ENCODE data around the gene KRT33A.
"Not testable (repeated sequence)": the region's sequence is repeated elsewhere in the genome, so short reads cannot be mapped to it uniquely, and the experiment has no call there.

Gene KRT33A

DNA sequence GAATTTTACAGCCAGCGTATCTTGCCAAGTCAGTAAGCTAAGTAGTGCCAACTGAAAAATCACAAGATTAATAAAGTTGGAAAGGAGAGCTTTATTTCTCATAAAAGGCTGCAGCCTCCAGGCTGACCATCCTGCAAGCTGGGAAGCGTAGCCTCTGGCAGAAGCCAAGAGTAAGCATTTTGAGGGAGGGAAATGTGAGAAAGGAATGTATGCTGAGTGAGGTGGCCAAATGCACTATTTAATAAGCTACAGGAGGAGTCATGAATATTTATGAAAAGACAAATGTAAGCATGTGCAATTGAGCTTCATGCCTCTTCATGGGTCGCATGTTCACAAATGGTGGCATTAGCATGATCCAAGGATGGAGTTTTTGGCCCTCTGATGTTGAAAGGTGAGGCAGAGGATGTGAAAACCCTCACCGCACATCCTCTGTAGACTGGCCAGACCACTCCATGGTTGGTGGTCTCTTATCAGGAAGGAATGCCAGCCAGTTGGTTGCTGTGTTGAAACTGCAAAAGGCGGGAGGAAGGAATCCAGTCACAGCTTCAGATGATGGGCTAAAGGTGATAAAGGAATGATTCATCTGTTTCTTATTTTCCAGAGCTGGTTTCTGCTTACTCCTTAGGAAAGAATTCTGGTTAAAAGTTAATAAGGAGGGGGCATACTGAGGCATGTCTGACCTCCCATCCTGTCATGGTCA, 9.8 kb upstream of the KRT33A start:
- no peak for DNase-seq

- no peak for DNase-seq
These were observed 3.9 kb upstream of the KRT33A start for GRCh38 chr17:41354536-41354935.

- no peak for DNase-seq
These were observed 2.2 kb upstream of the KRT33A start for GRCh38 chr17:41352597-41353366.

DNA sequence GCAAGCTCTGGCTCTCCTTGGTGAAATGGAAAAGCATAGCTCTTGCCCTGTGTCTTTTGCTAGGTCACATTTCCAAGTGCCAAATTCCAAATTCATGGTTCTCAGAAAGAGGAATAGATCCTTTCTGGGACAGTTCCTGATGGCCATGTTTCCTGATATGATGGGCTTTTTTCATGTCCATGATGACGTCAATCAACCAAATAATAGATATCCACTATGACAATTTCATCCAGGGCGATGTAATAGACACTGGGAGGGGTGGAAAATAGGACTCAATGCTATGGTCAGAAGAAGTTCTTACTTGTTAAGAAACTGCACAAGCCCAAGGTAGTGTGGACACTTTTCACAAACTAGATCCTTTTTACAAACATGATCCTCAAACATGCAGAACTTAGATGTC, 549 bp upstream of the KRT33A start:
- no peak for DNase-seq

- DNase-seq = no peak
These were observed 2.5 kb downstream of the KRT33A start for GRCh38 chr17:41347869-41348760.

DNA sequence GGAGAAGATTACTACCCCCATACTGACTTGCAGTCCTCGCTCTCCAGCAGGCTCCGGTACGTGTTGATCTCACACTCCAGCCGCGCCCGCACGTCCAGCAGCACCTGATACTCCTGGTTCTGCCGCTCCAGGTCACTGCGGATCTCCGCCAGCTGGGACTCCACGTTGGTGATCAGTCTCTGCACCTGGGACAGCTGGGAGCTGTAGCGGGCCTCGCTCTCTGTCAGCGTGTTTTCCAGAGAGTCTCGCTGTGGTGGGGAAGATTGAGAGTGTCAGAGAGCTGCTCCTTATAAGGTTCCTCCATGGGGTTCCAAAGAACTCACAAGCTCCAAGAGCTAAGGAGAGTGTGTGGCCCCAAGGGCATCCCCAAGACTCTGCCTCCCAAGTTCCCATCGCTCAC, 4.2 kb downstream of the KRT33A start:
- DNase-seq = not testable (repeated sequence)

DNA sequence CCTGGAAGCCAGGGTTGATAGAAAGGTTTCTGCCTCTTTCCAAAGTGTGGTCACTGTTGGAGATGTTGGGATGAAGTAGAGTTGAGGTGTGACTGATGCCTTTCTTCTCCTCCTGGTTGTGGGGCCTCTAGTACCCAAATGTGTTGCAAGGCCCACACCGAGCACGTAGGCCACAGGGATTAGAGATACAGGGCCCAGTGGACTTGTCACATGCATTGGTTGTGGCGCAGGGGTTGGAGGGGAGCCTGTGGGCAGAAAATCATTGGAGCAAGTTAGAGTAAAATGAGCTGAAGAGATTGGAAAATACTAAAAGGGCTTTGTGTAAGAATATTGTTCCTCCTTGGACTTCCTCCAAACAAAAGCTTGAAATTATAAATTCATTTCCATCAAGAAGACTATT, 4.6 kb downstream of the KRT33A start:
- DNase-seq = no peak

DNA sequence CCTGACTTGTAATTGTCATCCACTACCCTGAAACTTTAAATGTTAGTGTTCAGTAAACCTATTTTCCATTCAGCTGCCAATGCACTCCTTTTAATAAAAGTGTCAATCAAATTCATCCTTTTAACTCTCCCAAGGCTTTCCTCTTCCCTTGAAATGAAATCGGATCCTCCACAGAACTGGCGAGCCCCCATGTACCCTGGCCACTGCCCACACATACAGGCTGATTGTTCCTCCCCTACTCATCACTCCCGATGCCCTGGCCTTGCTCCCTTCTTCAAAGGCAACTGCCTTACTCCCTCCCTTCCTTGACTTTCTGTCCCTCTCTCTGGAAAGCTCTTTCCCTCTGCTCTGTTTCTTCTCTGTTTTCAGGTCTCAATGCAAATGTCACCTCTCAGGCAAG, 7.6 kb downstream of the KRT33A start:
- no peak for DNase-seq

DNA sequence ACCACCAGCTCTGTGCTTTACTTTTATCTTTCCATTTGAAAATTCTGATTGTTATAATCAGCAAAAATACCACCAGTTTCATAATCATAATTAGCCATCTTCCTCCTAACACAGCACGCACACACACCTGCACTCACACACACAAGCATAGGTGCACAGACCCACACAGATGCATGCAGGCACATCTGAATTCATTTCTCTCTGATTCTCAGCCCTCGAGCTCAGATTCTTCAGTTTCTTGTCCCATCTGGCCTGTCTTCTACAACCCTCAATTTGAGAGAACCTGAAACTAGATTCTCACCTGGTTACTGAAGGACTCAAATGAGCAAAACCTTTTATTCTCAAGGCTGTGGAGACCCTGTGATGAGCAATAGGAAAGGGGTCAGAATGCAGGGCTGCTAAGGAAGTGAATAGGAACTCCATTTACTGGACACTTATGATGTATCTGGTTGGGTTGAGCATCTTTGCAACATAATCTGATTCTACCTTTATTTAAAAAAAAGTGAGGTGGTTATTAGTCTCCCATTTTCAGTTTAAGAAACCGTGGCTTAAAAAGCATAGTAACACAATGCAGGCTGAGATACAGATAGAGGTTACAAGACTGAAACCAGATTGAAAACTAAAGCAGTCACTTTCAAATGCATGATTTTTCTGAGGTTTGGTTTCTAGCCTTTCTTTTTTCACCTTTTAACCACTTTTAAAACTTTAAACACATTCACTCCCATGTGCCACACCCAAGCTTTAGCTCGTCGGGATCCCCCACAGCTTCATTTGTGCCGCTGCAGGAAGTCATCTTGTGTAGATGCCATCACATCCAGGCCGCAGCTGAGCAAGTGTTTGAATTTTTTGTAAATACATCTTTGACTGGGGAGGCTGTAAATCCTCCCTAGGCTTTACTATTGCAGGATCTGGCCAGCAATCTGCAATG, 9.4 kb downstream of the KRT33A start:
- DNase-seq = peak; percentile 21 to 26

GRCh38 chr17:41340494-41340893, 10.1 kb downstream of the KRT33A start:
- no peak for DNase-seq

DNA sequence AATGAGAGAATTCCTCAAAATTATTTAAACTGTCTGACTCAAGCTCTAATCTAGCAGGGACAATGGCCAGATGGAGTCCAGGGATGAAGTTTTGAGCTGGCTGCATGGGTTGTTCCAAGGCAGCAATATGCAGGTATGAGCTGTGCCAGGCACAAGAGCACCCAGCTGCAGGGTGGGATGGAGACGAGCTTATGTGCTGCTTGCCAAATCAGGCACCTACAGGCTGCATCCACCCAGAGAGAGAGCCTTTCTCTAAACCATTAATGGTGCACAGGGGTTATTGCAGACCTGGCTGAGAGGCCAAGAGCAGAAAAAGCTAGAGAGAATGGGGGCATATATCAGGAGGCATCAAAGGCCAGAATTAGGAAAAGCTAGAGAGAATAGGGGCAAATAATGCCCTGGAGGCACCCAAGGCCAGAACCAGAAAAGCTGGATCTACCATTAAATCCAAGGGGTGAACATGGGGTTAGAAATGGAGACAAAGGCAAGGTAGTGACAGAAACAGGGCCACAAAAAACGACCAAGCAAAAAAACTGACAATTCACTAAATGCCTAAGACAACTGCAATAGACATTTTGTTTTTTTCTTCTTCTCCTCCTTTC, 11.0 kb downstream of the KRT33A start:
- DNase-seq = no peak

DNA sequence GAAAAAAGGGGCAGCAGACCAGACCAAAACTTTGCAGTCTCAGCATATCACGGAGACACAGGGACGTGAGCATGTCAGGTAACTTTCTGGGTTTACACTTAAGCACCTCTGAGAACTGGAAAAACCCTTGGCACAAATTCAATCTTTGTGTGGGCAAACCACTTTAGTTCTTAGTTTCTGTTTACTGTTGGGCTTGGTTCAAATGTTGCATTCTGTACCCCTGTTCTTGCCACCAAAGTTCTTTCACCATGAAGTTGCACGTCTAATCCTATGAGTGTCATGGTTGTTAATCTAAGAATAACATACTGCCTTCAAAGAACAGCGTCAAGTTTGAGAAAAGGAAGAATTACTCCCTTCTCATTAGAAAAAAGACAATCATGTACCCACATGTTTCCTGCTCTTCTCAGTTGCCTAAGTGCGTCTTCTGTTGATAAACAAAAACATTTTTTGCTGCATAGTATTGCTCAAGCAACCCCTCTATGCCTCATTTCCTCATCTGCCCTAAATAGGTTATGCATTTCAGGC, 11.6 kb downstream of the KRT33A start:
- DNase-seq = peak in 1 of 2 donors; percentile 19

- no peak for DNase-seq
These were observed 14.9 kb downstream of the KRT33A start for GRCh38 chr17:41335747-41336146.

- DNase-seq = no peak
These were observed 16.0 kb downstream of the KRT33A start for GRCh38 chr17:41334385-41335305.

DNA sequence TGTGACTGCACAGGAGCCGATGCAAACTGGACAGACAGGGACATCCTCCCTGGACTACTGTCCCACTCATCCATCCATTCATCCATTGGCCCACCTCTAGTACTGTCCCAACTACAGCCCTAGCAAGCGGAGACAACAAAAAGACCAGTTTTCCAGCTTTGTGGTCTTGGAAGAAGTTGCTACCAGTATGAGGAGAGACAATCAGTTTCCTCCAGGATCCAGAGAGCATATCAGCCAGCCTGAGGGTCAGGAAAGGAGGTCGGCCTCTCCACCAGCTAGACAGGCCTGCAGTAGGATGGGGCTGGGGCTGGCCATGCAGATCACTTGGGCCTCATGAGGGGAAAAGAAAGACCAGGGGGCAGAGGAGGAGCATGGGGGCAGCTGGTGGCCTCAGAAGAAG, 16.8 kb downstream of the KRT33A start:
- no peak for DNase-seq

DNA sequence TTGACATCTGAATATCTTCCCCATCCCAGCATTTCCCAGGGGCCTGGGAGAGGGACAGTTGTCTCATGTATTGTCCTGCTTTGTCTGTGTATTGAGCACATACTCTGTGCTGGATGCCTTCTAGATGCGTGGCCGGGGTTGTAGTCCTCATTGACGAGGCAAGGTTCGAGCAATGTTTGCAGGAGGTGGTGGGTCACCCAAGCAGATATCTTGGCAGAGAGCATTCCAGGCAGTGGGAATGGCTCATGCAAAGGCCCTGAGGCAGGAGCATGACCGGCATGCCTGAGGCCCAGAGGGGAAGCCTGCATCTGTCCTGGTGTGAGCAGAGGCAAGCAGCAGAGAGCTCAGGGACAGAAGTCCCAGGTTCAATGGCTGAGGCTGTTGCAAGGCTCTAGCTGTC, 17.5 kb downstream of the KRT33A start:
- DNase-seq = no peak

DNA sequence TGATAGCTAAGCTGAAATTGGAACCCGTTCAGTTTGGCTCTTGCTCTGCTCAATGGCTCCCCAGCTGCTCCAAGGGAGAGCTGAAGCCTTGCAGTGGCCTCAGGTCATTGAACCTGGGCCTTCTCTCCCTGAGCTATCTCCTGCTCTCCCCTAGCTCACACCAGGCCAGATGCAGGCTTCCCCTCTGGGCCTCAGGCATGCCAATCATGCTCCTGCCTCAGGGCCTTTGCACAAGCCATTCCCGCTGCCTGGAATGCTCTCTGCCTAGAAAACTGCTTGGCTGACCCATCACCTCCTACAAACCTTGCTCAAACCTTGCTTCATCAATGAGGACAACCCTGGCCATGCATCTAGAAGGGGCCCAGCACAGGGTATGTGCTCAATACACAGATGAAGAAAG, 18.4 kb downstream of the KRT33A start:
- no peak for DNase-seq

DNA sequence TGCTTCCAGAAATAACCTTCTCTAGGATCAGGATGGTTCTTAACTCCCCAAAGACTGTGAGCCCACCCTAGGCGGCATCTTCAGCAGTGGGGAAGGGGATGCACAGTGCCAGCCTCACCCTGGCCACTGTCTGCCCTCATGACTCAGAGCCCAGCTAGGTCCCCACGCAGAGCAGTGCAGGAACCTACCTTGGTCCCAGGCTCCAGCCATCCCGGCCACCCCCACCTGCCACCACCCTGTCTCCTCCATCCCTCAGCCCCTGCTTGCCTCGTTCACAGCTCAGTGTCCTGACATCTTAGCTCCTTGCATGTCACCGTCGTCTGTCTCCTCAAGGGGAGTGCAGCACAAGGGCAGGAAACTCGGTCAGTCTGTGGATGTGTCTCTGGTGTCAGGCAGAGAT, 19.0 kb downstream of the KRT33A start:
- DNase-seq = no peak

DNA sequence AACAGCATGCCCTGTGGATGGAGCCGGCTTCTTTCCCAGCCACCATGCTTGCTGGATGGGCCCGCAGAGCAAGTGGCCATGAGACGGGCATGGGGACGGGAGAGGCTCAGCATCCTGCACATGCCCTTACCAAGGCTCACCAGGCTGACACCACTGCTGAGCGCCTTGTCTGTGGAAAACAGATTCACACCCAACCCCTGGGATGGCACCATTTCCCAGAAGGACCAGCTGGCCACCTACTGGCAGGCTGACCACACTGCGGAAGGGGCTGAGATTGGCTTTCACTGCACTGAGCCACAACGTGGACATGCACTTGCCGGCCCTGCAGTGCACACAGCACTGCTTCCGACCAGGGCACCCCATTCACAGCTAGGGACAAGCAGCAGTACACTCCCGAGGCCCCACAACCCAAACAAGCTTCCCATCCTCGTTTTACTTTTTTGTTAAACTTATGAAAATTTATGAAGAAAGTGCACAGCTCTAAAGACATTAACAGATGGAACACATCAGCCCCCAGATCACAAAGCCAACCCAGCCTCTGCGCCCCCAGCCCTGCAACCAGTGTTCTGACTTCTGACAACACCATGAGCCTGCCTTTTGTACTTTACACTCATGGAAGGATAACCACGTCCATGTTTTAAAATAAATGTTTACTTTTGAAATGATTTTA, 21.2 kb downstream of the KRT33A start:
- DNase-seq = peak; percentile 19 to 28

DNA sequence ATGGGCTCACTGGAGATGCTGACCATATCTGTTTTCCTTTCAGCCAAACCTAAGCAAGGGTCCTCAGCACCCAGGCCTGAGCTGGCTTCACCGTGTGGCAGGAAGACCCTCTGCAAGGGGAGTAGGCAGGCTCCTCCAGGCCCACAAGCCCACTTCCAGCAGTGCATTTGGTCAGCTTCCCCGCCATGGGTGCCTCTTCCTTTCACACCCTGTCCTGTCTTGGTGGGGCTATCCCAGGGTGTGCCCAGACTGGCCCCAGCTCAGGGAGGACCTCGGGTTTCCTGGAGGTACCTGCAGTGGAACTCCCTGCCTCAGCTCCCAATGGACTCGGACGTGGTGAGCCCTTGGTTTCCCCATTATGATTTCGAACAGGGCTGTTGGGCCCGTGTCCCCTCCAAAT, 22.4 kb downstream of the KRT33A start:
- DNase-seq = no peak
